ENCODE measurements around the gene MYOZ3.
A peak's percentile ranks its signal among the peaks of the same experiment; 100 is the strongest.

MYOZ3 gene

DNA sequence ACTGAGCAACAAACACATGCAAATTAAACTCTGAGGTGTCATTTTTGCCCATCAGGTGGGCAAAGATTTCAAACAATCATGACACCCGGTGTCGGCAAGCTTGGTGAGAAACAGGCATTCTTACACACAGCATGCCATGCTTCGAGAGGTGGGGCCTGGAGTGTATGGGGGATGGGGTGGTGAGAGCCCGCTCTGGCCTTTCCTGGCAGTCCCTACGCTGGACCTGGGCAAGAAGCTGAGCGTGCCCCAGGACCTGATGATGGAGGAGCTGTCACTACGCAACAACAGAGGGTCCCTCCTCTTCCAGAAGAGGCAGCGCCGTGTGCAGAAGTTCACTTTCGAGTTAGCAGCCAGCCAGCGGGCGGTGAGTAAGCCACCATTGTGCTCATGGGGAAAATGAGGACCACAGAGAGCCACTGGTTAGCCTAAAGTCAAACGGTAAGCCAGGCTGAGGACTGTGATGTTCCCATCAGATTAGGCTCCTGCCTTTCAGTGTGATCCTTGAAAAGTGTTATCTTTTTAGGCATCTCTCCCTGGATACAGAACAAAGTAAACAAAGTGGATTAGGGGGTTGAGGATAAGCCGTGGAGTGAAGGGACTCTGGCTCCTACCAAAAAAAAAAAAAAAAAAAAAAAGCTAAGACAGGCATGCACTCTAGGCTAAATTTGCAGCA is 9.4 kb downstream of the MYOZ3 start:
- TF ChIP-seq, protein P1, sequence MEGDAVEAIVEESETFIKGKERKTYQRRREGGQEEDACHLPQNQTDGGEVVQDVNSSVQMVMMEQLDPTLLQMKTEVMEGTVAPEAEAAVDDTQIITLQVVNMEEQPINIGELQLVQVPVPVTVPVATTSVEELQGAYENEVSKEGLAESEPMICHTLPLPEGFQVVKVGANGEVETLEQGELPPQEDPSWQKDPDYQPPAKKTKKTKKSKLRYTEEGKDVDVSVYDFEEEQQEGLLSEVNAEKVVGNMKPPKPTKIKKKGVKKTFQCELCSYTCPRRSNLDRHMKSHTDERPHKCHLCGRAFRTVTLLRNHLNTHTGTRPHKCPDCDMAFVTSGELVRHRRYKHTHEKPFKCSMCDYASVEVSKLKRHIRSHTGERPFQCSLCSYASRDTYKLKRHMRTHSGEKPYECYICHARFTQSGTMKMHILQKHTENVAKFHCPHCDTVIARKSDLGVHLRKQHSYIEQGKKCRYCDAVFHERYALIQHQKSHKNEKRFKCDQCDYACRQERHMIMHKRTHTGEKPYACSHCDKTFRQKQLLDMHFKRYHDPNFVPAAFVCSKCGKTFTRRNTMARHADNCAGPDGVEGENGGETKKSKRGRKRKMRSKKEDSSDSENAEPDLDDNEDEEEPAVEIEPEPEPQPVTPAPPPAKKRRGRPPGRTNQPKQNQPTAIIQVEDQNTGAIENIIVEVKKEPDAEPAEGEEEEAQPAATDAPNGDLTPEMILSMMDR (IDR thresholded peaks at IDR 0.05; ENCODE audit: control insufficient read depth, insufficient read depth, low read depth, low read length, missing control alignments), result no peak
- H3K4me3 ChIP-seq (ENCODE audit: control insufficient read depth, low read depth, low read length), result no peak overlapping the region

DNA sequence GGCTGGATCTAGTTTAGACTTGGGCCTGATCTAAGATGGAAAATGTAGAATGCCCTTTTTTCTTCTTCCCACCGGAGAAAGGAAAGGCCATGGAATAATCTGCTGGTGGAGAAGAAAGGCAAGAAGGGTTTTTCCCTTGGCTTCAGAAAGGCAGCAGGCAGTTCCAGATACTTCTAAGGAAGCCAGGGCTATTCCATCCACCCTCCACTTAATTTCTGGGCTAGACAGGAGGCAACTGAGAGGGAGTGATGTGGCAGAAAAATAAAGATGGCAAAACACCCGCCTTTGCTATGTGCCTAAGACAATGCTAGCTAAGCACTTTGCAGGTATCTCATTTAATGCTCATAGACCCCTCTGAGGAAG is 9.9 kb downstream of the MYOZ3 start:
- DNase-seq (ENCODE audit: low read depth), result no peak
- no peak overlapping the region for H3K4me3 ChIP-seq (ENCODE audit: control insufficient read depth, low read depth, low read length)
- TF ChIP-seq, protein P1 (IDR thresholded peaks at IDR 0.05; ENCODE audit: control insufficient read depth, insufficient read depth, low read depth, low read length, missing control alignments), result no peak

More for the DNA sequence above, 9.4 kb downstream of the MYOZ3 start:
- no peak for DNase-seq (ENCODE audit: low read depth)

DNA sequence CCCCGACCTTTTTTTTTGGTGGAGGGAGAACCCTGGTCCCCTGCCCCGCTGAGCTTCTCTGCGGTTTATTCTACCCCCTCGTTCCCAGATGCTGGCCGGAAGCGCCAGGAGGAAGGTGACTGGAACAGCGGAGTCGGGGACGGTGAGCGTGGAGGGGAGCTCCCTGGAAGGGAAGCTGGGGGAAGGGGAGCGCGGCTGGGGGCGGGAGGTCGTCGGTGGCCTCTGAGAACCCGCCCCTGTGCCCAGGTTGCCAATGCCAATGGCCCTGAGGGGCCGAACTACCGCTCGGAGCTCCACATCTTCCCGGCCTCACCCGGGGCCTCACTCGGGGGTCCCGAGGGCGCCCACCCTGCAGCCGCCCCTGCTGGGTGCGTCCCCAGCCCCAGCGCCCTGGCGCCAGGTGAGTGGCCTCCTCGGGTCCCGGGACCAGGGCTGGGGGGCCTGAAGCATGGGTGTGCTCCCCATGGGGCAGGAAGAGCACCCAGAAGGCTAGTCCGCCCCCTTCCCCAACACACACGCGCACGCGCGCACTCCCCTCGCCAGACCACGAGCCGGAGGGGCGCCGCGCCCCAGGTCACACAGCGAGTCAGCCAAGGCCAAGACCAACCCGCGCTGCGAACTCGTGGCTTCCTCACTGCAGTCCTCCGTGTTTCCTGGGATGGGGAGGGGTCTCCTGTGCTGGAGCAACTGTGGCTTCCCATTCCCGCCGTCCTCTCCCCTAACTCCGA is 10.6 kb downstream of the MYOZ3 start:
- DNase-seq (ENCODE audit: low read depth), result no peak
- peak overlapping the region; percentile 51 for H3K4me3 ChIP-seq (ENCODE audit: control insufficient read depth, low read depth, low read length)

DNA sequence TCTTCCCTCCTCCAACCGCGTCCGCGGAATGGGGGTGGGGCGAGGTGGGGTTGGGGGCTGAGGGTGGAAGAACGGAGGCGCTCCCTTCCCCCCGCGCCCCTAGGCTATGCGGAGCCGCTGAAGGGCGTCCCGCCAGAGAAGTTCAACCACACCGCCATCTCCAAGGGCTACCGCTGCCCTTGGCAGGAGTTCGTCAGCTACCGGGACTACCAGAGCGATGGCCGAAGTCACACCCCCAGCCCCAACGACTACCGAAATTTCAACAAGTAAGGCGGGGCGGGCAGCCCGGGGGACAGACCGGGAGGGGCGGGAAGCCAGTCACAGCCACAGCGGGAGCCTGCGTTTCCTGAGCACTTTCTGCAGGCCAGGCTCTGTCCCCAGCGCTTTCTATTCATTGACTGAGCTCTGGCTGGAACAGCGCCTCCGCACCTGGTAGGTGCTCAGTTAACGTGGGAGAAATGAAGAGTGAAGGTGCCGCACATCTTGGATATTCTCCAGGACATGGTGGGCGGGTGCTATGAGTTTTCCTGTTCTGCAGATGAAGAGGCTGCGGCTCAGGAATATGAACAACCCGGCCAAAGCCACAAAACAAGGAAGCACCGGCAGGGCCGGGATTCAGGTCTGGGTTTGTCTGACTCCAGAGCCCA is 11.3 kb downstream of the MYOZ3 start:
- H3K4me3 ChIP-seq (ENCODE audit: control insufficient read depth, low read depth, low read length), result peak overlapping the region; percentile 51
- DNase-seq (ENCODE audit: low read depth), result no peak
- TF ChIP-seq, protein P1 (IDR thresholded peaks at IDR 0.05; ENCODE audit: control insufficient read depth, insufficient read depth, low read depth, low read length, missing control alignments), result no peak

More for the DNA sequence above, 10.6 kb downstream of the MYOZ3 start:
- TF ChIP-seq, protein P1 (IDR thresholded peaks at IDR 0.05; ENCODE audit: control insufficient read depth, insufficient read depth, low read depth, low read length, missing control alignments), result no peak

DNA sequence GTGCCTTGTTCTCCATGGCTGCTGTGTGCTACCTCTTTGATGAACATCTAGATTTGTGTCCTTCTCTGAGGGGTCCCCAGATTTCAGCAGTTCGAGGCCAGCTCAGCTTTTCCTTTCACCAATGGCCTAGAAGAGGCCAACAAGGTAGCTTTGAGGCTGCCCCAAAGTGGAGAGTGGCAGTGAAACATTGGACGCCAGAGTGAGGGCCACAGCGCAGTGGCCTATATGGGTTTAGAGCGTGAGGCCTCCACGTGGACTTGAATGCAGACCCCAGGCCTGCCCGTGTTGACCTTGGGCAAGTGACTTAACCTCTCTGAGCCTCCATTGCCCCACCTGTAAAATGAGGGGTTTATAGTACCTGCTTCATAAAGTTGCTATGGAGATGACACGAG is 11.8 kb downstream of the MYOZ3 start:
- H3K4me3 ChIP-seq (ENCODE audit: control insufficient read depth, low read depth, low read length), result no peak overlapping the region
- TF ChIP-seq, protein P1 (IDR thresholded peaks at IDR 0.05; ENCODE audit: control insufficient read depth, insufficient read depth, low read depth, low read length, missing control alignments), result no peak
- DNase-seq (ENCODE audit: low read depth), result no peak

DNA sequence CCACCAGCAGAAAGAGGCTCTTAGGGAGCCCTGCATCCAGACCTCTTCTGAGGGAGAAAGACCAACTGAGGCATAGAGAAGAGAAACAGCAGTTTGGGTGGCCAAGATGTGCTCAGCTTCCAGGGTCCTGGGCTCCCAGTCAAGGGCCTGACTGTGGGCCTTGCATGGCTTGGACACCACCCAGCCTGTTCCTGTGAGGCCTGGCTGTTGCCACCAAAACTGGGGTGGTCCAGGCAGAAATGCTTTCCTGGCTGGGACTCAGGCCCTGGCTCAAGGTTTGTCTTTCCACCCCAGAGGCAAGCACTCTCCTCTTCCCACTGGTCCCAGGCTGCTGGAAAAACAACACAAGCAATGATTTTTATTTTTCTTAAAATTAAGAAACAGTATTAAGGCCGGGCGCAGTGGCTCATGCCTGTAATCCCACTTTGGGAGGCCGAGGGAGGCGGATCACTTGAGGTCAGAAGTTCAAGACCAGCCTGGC is 13.3 kb downstream of the MYOZ3 start:
- TF ChIP-seq, protein P1 (IDR thresholded peaks at IDR 0.05; ENCODE audit: control insufficient read depth, insufficient read depth, low read depth, low read length, missing control alignments), result peak; percentile 20
- H3K4me3 ChIP-seq (ENCODE audit: control insufficient read depth, low read depth, low read length), result no peak overlapping the region
- DNase-seq (ENCODE audit: low read depth), result no peak
